Activated CD4-positive, alpha-beta T cell treated with anti-CD3 and anti-CD28 coated beads, Interleukin-10, Interleukin-2, amounts not matched to agents 100 ng/mL and 50 ng/mL, durations not matched to agents 16 hours and 8 hours (primary cell): ENCODE results near the gene EPB41L4A.

Source experiments
- DNase-seq: peaks from one replicate; pipeline ENCODE4 v3.0.0-alpha.2; 2020

Gene EPB41L4A

GRCh38 chr5:112201141-112201540, 217.9 kb downstream of the EPB41L4A start:
- no peak for DNase-seq

- DNase-seq, result no peak
Measured at GRCh38 chr5:112200131-112200530, 218.9 kb downstream of the EPB41L4A start.

GRCh38 chr5:112196584-112196983, 222.5 kb downstream of the EPB41L4A start:
- no peak for DNase-seq

GRCh38 chr5:112195924-112196323, 223.2 kb downstream of the EPB41L4A start:
- no peak for DNase-seq

GRCh38 chr5:112192866-112193265, 226.2 kb downstream of the EPB41L4A start:
- no peak for DNase-seq

GRCh38 chr5:112192072-112192471, 227.0 kb downstream of the EPB41L4A start:
- no peak for DNase-seq

- no peak for DNase-seq
Measured at GRCh38 chr5:112189391-112189790, 229.7 kb downstream of the EPB41L4A start.

GRCh38 chr5:112186401-112186990, 232.6 kb downstream of the EPB41L4A start:
- DNase-seq, result peak; percentile 36

- no peak for DNase-seq
Measured at GRCh38 chr5:112183874-112184273, 235.2 kb downstream of the EPB41L4A start.

- DNase-seq, result no peak
Measured at GRCh38 chr5:112183103-112183711, 235.9 kb downstream of the EPB41L4A start.

- no peak for DNase-seq
Measured at GRCh38 chr5:112179290-112179689, 239.8 kb downstream of the EPB41L4A start.

- peak; percentile 64 for DNase-seq
Measured at GRCh38 chr5:112174959-112175594, 244.0 kb downstream of the EPB41L4A start.

GRCh38 chr5:112165897-112166737, 253.0 kb downstream of the EPB41L4A start:
- DNase-seq, result no peak

GRCh38 chr5:112165399-112165798, 253.7 kb downstream of the EPB41L4A start:
- no peak for DNase-seq

- DNase-seq, result no peak
Measured at GRCh38 chr5:112163435-112163834, 255.6 kb downstream of the EPB41L4A start.

- DNase-seq, result no peak
Measured at GRCh38 chr5:112161392-112161748, 257.7 kb downstream of the EPB41L4A start.

- peak; percentile 93 for DNase-seq
Measured at GRCh38 chr5:112160652-112161391, 258.3 kb downstream of the EPB41L4A start.

GRCh38 chr5:112159435-112159834, 259.6 kb downstream of the EPB41L4A start:
- no peak for DNase-seq

- DNase-seq, result no peak
Measured at GRCh38 chr5:112156211-112156610, 262.9 kb downstream of the EPB41L4A start.

- DNase-seq, result peak; percentile 48
Measured at GRCh38 chr5:112154940-112155686, 264.0 kb downstream of the EPB41L4A start.

- no peak for DNase-seq
Measured at GRCh38 chr5:112149727-112150126, 269.4 kb downstream of the EPB41L4A start.
